ENCODE measurements around the gene CADPS. TPM values are rescaled to one million over a fixed set of nuclear protein-coding genes. Genes with fewer than 3 reads are reported as not detected.

Gene CADPS
- polyA plus RNA-seq, 1 donor from 2014 or later: 118 TPM

GRCh38 chr3:62462788-62463187 lies 412.4 kb downstream of the CADPS start:
- H4K20me1 ChIP-seq (ENCODE audit: insufficient read depth): no peaks in the 10 kb centered on the region
- no peaks in the 10 kb centered on the region for H3K36me3 ChIP-seq (ENCODE audit: insufficient read depth, low read length)
- H3K79me2 ChIP-seq (replicated peaks; ENCODE audit: insufficient read depth, low read length): no peaks in the 10 kb centered on the region
- H3K9me3 ChIP-seq (ENCODE audit: low read length): no peaks in the 10 kb centered on the region
- no peaks in the 10 kb centered on the region for H3K9me2 ChIP-seq (ENCODE audit: insufficient read depth, low read length)
- no peak overlapping the region for H2AFZ ChIP-seq (ENCODE audit: low read depth, low read length)
- no peak overlapping the region for H3K4me2 ChIP-seq (ENCODE audit: low read length)
- no peak overlapping the region for H3K4me3 ChIP-seq (ENCODE audit: low read length)
- H3K9ac ChIP-seq (ENCODE audit: low read length): no peak overlapping the region
- TF ChIP-seq POLR2AphosphoS5 (IDR thresholded peaks at IDR 0.05) (no peak), TAF1 (IDR thresholded peaks at IDR 0.05; ENCODE audit: low read depth) (no peak), CTCF (IDR thresholded peaks at IDR 0.05; ENCODE audit: poor library complexity, severe bottlenecking) (no peak), MXI1 (conservative IDR thresholded peaks at IDR 0.05; ENCODE audit: poor library complexity, severe bottlenecking) (no peak), RAD21 (conservative IDR thresholded peaks at IDR 0.05) (no peak), REST (IDR thresholded peaks at IDR 0.05; ENCODE audit: borderline replicate concordance) (no peak)
- H3K27ac ChIP-seq (ENCODE audit: low read length): no peak overlapping the region
- H3K27me3 ChIP-seq (ENCODE audit: insufficient read depth, low read depth, low read length): no peaks in the 10 kb centered on the region
- H3F3A ChIP-seq (ENCODE audit: insufficient read depth, low read length, poor library complexity, severe bottlenecking): no peaks in the 10 kb centered on the region

- H3K79me2 ChIP-seq (replicated peaks; ENCODE audit: insufficient read depth, low read length): no peaks in the 10 kb centered on the region
- H3F3A ChIP-seq (ENCODE audit: insufficient read depth, low read length, poor library complexity, severe bottlenecking): no peaks in the 10 kb centered on the region
- no peak overlapping the region for H2AFZ ChIP-seq (ENCODE audit: low read depth, low read length)
- H3K27me3 ChIP-seq (ENCODE audit: insufficient read depth, low read depth, low read length): no peaks in the 10 kb centered on the region
- H3K4me3 ChIP-seq (ENCODE audit: low read length): no peak overlapping the region
- H3K9me3 ChIP-seq (ENCODE audit: low read length): no peaks in the 10 kb centered on the region
- no peak overlapping the region for H3K4me2 ChIP-seq (ENCODE audit: low read length)
- TF ChIP-seq RAD21 (conservative IDR thresholded peaks at IDR 0.05) (no peak), POLR2AphosphoS5 (IDR thresholded peaks at IDR 0.05) (no peak), EP300 (conservative IDR thresholded peaks at IDR 0.05; ENCODE audit: poor library complexity, severe bottlenecking) (no peak), SMC3 (conservative IDR thresholded peaks at IDR 0.05; ENCODE audit: poor library complexity) (no peak), REST (IDR thresholded peaks at IDR 0.05; ENCODE audit: borderline replicate concordance) (no peak), CTCF (IDR thresholded peaks at IDR 0.05; ENCODE audit: poor library complexity, severe bottlenecking) (no peak), MXI1 (conservative IDR thresholded peaks at IDR 0.05; ENCODE audit: poor library complexity, severe bottlenecking) (no peak), EZH2 (IDR thresholded peaks at IDR 0.05; ENCODE audit: borderline replicate concordance, insufficient read depth, low read length, poor library complexity, severe bottlenecking) (no peak)
- H3K36me3 ChIP-seq (ENCODE audit: insufficient read depth, low read length): no peaks in the 10 kb centered on the region
- no peak overlapping the region for H3K9ac ChIP-seq (ENCODE audit: low read length)
- H3K27ac ChIP-seq (ENCODE audit: low read length): no peak overlapping the region
- no peaks in the 10 kb centered on the region for H3K9me2 ChIP-seq (ENCODE audit: insufficient read depth, low read length)
- H4K20me1 ChIP-seq (ENCODE audit: insufficient read depth): no peaks in the 10 kb centered on the region
Measured at GRCh38 chr3:62462104-62462762, 413.0 kb downstream of the CADPS start.

Data from neural cell (in vitro differentiated cells).